ENCODE measurements around the gene NUDT10.
"Not testable (repeated sequence)": the region's sequence is repeated elsewhere in the genome, so short reads cannot be mapped to it uniquely, and the experiment has no call there.

NUDT10 gene

DNA sequence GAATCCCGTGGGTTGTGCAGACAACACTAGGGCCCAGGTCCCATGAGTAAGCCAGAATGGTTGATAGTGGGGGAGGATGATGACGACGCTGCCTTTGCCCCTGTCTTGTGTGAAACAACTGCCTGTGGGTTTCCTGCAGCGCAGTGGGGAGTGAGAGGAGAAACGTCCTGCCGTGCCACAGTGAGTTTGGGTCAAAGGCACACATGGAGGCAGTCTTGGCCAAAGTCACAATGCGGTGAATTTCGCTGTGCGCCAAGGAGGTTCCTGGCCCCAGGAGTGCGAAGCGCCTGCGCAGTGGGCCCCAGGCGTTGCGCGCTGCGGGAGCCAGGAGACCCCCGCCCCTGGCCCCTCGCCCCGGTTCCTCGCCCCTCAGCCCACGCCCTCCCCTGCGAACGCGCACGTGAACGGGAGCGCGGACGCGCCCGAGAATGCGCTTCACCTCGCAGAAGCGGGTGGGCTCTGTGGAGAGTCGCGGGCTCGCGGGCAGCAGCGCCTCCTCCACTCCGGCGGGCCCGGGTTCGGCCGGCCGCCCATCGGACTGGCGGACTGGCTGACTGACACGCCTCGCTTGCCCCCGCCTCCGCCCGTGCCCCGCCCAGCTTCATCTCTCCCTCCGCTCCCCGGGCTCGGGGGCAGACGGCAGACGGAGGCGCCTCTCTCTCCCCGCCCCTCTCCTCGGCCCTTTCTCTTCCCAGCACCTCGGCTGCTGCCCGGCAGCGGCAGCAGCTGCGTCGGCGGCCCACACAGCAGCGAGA, at the start of gene NUDT10:
Gene NUDT10, plus strand, starts transcription at position 635 of the 755 bp plus-strand sequence. CDS start 144 bp downstream, outside the sequence.
- peak within 1 kb of the TSS; percentile 73 for H3K4me3 Mint-ChIP-seq

GRCh38 chrX:51292421-51292820, 40.2 kb upstream of the NUDT10 start:
- Mint-ChIP-seq H3K27me3 (no peaks in the 10 kb centered on the region), H3K36me3 (ENCODE audit: insufficient read depth) (no peaks in the 10 kb centered on the region), H3K4me1 (no peaks in the 10 kb centered on the region), H3K9me3 (no peaks in the 10 kb centered on the region), H3K27ac (ENCODE audit: low read depth) (no peak overlapping the region), H3K4me3 (no peak overlapping the region)
- DNase-seq (ENCODE audit: low spot score in 2 of 2) (no peak), ATAC-seq (replicated peaks; ENCODE audit: extremely low read depth, poor library complexity, severe bottlenecking) (no peak)

More for the DNA sequence above, at the start of gene NUDT10:
- H3K36me3 Mint-ChIP-seq (ENCODE audit: insufficient read depth), result no peaks in the 10 kb centered on the region
- ATAC-seq (replicated peaks; ENCODE audit: extremely low read depth, poor library complexity, severe bottlenecking), result no peak
- no peaks in the 10 kb centered on the region for H3K9me3 Mint-ChIP-seq
- no peaks in the 10 kb centered on the region for H3K4me1 Mint-ChIP-seq
- no peaks in the 10 kb centered on the region for H3K27me3 Mint-ChIP-seq
- no peak for DNase-seq (ENCODE audit: low spot score in 2 of 2)
- H3K27ac Mint-ChIP-seq (ENCODE audit: low read depth), result peak within 1 kb of the TSS; percentile 55

DNA sequence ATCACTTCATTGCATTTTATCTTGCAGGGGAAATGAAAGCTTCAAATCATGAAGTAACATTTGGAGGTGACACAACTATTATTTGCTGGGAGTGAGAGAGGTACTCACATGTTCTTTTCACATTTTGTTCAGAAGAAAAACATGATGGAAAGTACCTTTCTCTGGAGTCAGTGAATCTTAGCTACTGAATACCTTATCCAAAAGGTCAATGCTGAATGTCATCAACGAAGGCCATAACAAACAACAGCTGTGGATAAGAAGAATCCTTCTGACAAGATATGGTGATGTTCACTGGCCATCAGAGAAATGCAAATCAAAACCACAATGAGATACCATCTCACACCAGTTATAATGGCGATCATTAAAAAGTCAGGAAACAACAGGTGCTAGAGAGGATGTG, 36.5 kb upstream of the NUDT10 start:
- H3K36me3 Mint-ChIP-seq (ENCODE audit: insufficient read depth), result no peaks in the 10 kb centered on the region
- H3K27me3 Mint-ChIP-seq, result no peaks in the 10 kb centered on the region
- ATAC-seq (replicated peaks; ENCODE audit: extremely low read depth, poor library complexity, severe bottlenecking) (no peak), DNase-seq (ENCODE audit: low spot score in 2 of 2) (no peak)
- H3K4me1 Mint-ChIP-seq, result no peaks in the 10 kb centered on the region
- no peak overlapping the region for H3K4me3 Mint-ChIP-seq
- H3K27ac Mint-ChIP-seq (ENCODE audit: low read depth), result no peak overlapping the region
- no peaks in the 10 kb centered on the region for H3K9me3 Mint-ChIP-seq

- Mint-ChIP-seq H3K27ac (ENCODE audit: low read depth) (no peak overlapping the region), H3K4me1 (no peaks in the 10 kb centered on the region), H3K9me3 (no peaks in the 10 kb centered on the region), H3K4me3 (no peak overlapping the region), H3K36me3 (ENCODE audit: insufficient read depth) (peaks cover 2% of the 10 kb centered on the region), H3K27me3 (no peaks in the 10 kb centered on the region)
- DNase-seq (ENCODE audit: low spot score in 2 of 2) (no peak), ATAC-seq (replicated peaks; ENCODE audit: extremely low read depth, poor library complexity, severe bottlenecking) (no peak)
Observed at GRCh38 chrX:51316271-51316670, 16.4 kb upstream of the NUDT10 start.

- H3K27ac Mint-ChIP-seq (ENCODE audit: low read depth); H3K27me3 Mint-ChIP-seq; H3K9me3 Mint-ChIP-seq; H3K36me3 Mint-ChIP-seq (ENCODE audit: insufficient read depth); DNase-seq (ENCODE audit: low spot score in 2 of 2); ATAC-seq (replicated peaks; ENCODE audit: extremely low read depth, poor library complexity, severe bottlenecking); H3K4me1 Mint-ChIP-seq: not testable (repeated sequence)
- H3K4me3 Mint-ChIP-seq, result peak overlapping the region; percentile 73
Observed at GRCh38 chrX:51332943-51333785, 542 bp downstream of the NUDT10 start.

GRCh38 chrX:51334276-51334675, 1.7 kb downstream of the NUDT10 start:
- DNase-seq (ENCODE audit: low spot score in 2 of 2) (no peak), ATAC-seq (replicated peaks; ENCODE audit: extremely low read depth, poor library complexity, severe bottlenecking) (no peak)
- H3K4me3 Mint-ChIP-seq, result no peak overlapping the region
- no peak overlapping the region for H3K27ac Mint-ChIP-seq (ENCODE audit: low read depth)
- no peaks in the 10 kb centered on the region for H3K36me3 Mint-ChIP-seq (ENCODE audit: insufficient read depth)
- H3K9me3 Mint-ChIP-seq, result no peaks in the 10 kb centered on the region
- H3K27me3 Mint-ChIP-seq, result no peaks in the 10 kb centered on the region
- no peaks in the 10 kb centered on the region for H3K4me1 Mint-ChIP-seq

DNA sequence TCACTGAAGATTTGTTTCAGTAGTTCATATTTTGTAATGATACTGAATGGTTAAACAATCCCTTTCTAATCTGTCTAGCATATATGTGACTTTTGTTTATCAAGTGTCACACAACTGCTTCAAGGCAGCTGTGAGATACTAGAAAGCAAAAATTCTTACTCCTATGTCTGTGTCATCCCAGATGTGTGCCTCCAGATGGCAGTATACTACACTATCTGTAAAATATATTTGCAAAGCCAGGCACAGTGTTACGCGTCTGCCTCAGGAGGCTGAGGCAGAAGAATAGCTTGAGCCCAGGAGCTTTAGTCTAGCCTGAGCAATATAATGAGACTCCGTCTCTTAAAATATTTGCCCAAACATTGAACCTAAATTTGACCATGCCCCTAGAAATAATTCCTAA, 4.0 kb downstream of the NUDT10 start:
- DNase-seq (ENCODE audit: low spot score in 2 of 2), result no peak
- H3K36me3 Mint-ChIP-seq (ENCODE audit: insufficient read depth), result no peaks in the 10 kb centered on the region
- no peaks in the 10 kb centered on the region for H3K9me3 Mint-ChIP-seq
- no peak for ATAC-seq (replicated peaks; ENCODE audit: extremely low read depth, poor library complexity, severe bottlenecking)
- H3K27ac Mint-ChIP-seq (ENCODE audit: low read depth), result no peak overlapping the region
- no peaks in the 10 kb centered on the region for H3K27me3 Mint-ChIP-seq
- H3K4me3 Mint-ChIP-seq, result no peak overlapping the region
- no peaks in the 10 kb centered on the region for H3K4me1 Mint-ChIP-seq

GRCh38 chrX:51361251-51361650, 28.6 kb downstream of the NUDT10 start:
- Mint-ChIP-seq H3K27ac (ENCODE audit: low read depth) (no peak overlapping the region), H3K4me3 (no peak overlapping the region), H3K4me1 (no peaks in the 10 kb centered on the region), H3K9me3 (peaks cover 13% of the 10 kb centered on the region), H3K36me3 (ENCODE audit: insufficient read depth) (no peaks in the 10 kb centered on the region), H3K27me3 (peaks cover 12% of the 10 kb centered on the region)
- ATAC-seq (replicated peaks; ENCODE audit: extremely low read depth, poor library complexity, severe bottlenecking) (no peak), DNase-seq (ENCODE audit: low spot score in 2 of 2) (no peak)

DNA sequence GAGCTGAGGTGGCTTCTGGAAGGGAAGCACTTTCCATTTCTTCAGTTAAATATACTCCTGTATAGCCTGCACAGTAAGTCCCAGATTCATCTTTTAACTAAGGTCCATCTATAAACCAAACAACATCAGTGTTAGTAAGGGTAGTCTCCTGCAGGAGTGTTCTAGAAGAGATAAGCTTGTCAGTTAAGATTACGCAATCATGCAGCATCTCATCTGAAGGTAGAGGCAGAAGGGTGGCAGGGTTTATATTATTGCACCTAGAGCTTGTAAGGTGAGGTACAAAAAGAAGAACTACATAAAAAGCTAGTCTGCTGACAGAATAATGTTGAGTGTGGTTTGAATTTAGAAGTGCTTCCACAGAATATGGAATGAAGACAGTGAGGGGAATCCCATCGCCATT, 44.0 kb downstream of the NUDT10 start:
- Mint-ChIP-seq H3K4me1 (no peaks in the 10 kb centered on the region), H3K27ac (ENCODE audit: low read depth) (no peak overlapping the region), H3K36me3 (ENCODE audit: insufficient read depth) (peaks cover 2% of the 10 kb centered on the region), H3K4me3 (no peak overlapping the region), H3K27me3 (no peaks in the 10 kb centered on the region), H3K9me3 (no peaks in the 10 kb centered on the region)
- ATAC-seq (replicated peaks; ENCODE audit: extremely low read depth, poor library complexity, severe bottlenecking) (no peak), DNase-seq (ENCODE audit: low spot score in 2 of 2) (no peak)

All from central memory CD8-positive, alpha-beta T cell (primary cell).